NCI-H1436 (cell line): ENCODE data around the gene SIVA1.
A peak's percentile ranks its signal among the peaks of the same experiment; 100 is the strongest.

Source experiments
- DNase-seq: peaks from one replicate; lab custom pipeline; 2025; lab: John Stamatoyannopoulos, UW

The SIVA1 gene

GRCh38 chr14:104797115-104798044 is 44.4 kb downstream of the SIVA1 start:
- no peak for DNase-seq

DNA sequence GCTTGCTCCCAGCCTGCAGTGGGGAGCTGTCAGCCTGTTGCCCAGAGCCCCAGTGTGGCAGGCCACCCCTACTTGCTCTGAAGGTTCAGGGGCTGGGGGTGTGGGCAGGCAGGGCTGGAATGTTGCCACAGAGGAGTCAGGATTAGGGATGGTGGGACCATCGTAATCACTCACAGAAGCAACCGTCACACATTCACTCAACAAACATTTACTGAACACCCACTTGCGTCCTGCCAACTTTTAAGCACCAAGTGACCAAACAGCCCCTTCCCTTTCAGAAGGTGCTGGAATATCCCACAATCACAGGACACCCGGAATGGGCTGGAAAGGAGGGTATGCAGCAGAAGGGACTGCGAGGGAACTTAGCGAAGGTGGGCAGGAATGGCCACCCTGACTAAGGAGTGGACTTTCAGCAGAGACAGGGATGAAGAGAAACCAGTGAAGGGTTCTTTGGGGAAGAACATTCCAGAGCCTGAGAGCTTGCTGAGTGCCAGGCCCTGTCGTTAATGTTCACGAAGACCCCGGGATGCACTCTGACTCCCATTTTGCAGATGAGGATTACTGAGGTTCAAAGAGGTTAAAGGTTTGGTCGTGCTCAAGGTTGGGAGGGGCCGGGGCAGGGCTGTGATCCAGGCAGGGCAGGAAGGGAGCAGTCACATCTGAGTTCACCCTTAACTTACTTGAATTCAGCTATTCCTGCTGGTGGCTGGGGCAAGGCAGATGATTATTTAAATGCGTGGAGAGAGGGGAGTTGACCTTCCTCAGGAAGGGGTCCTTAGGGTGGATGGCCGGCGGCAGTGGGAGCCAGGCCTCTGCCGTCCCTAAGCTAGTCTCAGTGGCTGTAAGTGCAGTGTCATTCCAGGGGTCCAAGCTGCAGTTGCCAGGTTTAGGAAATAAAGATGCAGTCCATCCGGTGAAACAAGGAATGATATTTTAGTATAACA is 45.6 kb downstream of the SIVA1 start:
- DNase-seq: no peak

- peak; percentile 45 for DNase-seq
Measured at GRCh38 chr14:104799244-104800014, 46.5 kb downstream of the SIVA1 start.

DNA sequence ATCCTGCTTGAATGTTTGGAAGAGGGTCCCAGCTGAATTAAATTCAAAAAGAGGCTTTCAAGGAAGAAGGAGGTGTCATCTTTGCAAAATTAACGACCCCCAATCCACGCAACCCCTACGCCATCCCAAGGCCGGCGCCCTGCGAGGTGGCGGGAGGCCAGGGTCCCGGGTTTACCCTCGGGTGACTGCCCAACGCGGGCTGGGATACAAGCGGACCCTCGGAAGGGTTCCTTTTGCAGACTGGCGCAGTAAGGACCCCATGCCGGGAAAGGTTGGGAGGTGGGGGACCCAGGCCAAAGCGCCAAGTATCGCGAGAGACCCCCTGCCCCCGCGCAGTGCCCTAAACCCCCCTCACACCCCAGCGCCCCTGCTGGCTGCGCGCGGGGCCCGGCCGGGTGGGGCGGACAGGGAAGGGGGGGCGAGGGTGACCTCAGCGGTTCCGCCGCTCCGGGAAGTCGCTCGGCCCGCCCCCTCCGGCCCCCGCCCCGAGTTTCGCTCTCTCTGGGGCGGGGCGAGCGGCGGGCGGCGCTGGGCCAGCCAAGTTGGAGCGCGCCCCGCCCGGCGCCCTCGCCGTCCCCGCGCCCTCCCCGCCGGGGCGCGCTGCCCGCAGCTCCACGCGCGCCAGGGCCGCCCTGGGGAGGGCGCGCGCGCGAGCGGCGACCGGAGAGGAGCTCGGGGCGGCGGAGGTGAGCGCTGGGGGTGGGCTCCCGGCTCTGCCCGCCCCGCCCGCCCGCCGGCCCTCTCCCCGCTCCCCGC is 47.2 kb downstream of the SIVA1 start:
- peak; percentile 66 for DNase-seq

- DNase-seq: peak; percentile 32
Measured at GRCh38 chr14:104800771-104801519, 48.0 kb downstream of the SIVA1 start, which contains the start of gene ZBTB42. TSS of gene ZBTB42 (plus strand) at chr14:104801101. CDS start at chr14:104801198, 97 bp downstream.

DNA sequence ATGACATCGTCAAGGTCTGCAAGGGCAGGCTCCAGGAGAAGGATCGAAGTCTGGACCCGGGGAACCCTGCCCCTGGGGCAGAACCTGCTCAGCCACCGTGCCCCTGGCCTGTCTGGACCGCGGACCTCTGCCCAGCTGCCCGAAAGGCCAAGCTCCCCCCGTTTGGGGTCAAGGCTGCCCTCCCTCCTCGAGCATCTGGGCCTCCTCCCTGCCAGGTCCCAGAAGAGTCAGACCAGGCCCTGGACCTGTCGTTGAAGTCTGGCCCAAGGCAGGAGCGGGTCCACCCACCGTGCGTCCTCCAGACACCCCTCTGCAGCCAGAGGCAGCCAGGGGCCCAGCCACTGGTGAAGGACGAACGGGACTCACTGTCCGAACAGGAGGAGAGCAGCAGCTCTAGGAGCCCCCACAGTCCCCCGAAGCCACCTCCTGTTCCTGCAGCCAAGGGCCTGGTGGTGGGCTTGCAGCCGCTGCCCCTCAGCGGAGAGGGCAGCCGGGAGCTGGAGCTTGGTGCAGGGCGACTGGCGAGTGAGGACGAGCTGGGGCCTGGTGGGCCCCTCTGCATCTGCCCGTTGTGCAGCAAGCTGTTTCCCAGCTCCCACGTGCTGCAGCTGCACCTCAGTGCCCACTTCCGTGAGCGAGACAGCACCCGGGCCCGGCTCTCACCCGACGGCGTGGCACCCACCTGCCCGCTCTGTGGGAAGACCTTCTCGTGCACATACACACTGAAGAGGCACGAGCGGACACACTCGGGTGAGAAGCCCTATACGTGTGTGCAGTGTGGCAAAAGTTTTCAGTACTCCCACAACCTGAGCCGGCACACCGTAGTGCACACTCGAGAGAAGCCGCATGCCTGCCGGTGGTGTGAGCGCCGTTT is 48.8 kb downstream of the SIVA1 start:
- no peak for DNase-seq

- DNase-seq: no peak
Measured at GRCh38 chr14:104802394-104803184, 49.6 kb downstream of the SIVA1 start.

DNA sequence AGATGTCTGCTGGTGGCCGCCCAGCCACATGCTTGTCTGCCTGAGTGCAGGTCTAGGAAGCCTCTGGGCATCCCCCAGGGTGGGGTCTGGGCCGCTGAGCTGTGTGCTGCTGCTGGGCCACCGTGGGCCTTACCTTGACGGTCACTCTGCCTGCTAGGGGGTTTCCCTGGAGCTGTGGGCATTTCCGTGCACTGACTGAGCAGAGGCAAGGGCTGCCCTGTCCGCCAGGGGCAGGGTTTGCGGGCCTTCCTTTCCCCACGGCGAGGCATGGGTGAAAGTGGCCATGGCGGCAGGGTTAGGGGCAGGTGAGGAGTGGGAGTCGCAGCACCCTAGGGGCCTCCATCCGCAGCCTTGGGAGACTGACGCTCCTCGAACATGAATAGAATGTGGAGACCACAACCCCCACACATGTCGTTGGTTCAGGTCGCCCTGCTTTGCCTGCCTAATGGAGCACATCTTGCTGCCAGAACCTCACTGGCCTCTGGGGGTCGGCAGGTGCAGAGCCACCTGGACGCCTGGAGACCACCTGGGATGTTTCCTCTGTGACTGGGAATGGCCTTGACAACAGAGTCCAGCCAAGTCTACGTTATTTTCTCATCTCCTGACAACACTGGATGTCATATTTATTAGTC is 50.4 kb downstream of the SIVA1 start:
- DNase-seq: no peak

DNA sequence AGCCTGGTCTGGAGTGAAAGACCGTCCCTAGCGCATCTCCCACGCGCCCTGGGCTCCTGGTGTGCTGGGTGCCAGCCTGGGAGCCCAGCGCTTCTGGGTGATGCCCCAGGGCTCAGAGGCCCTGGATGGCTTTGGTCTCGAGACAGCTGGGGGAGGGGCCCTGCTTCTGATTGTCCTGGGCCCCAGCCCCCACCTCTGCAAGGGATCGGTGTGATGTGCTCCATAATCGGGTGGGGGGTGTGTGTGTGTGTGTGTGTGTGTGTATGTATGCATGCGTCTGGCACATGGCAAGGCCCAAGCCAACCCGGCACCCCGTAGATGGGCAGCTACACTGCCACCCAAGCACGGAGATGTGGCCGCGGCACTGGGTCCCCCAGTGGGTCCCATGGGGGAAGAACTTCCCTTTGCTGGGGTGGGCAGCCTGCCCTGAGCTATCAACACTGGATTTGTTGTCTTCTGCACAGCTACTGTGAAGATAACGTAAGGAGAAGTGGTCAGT is 51.0 kb downstream of the SIVA1 start:
- no peak for DNase-seq

- DNase-seq: no peak
Measured at GRCh38 chr14:104804481-104805325, 51.8 kb downstream of the SIVA1 start.

DNA sequence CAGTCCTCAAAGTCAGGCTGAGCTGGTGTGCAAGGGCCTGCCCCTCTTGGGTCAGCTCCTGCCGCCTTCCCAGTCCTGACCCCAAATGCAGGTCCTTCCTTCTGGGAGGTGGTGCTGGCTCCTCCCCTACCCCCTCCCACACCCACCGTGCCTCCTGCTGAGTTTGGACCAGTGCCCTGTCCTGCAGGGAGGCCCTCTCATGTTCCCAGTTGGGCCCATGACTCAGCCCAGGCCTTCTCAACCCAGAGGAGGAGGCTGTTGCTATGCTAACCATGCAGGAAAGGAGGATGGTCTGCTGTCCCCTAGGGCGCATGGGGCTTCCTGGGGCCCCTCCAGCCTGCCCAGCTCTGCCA is 52.4 kb downstream of the SIVA1 start:
- no peak for DNase-seq

DNA sequence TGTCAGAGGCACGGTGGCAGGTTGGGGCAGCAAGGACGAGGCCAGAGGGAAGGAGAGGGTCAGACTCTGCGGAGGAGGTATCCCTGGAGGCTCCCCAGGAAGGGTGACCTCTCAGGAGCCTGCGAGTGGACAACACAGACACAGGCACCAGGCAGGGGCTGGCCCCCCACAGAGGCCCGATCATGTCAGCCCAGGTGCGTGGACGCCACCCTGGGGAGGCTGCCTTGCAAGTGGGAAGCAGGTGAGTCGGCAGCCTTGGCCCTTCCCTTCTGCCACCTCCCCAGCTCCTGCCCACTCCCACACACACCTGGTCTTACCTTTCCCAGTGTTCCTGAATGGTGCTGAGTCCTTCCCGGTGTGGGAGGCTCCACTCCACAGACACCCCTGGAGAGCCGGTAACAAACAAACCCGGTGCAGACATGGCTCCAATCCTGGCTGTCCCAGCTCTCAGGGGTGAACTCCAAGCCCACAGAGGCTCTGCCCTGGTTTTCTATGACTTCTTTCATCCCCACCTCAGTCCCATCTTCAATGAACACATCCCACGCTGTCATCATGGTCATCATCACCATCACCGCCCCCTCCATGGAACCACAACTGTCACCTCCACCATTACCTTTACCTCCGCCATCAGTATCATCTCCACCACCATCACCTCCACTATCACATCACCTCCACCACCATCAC is 53.1 kb downstream of the SIVA1 start:
- DNase-seq: no peak

DNA sequence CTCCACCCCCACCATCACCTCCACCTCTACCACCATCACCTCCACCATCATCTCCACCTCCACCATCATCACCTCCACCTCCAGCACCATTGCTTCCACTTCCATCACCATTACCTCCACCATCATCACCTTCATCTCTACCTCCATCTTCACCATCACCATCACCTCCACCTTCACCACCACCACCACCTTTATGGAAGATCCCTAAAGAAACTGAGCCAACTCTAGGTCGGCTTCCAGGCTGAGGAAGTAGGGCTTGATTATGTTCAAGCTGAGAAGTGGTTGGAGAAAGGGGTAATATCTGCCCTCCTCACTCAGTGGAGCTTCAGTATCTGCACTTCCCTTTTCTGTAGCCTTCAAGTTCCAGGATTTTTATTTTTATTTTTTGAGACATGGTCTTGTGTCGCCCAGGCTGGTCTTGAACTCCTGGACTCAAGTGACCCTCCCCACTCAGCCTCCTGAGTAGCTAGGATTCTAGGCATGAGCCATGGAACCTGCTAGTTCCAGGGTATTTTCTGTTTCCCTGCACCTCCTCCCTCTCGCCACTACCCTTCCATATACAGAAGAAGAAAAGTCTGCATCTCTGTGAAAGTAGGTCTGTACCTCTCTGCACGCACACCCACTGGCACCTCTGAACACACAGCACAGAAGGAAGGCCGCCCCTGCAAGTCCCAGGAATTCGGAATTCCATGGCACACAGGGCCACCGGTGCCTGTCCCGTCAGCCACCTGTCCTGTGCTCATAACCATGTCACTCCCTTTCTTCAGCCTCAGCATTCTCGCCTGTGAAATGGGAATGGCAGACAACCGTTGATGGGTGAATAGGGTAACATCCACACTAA is 53.9 kb downstream of the SIVA1 start:
- DNase-seq: no peak

DNA sequence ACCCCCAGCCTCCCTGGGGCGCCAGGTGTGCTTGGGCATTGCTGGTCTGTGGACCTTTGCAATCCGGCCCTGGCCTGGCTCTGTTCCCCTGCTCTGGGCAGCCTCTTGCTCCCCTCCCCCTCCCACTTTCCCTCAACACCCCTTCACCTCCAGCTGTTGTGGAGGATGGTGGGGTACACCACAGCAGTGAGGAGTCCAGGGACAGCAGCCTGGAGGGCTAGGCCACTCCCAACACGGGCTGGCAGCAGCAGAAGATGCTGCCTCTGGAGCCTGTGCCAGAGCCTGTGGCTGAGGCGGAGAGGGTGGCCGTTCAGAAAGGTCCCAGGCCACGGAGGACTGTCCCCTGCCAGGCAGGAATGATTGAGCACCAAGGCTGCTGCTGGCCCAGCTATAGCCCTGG is 55.5 kb downstream of the SIVA1 start:
- no peak for DNase-seq
